GM12878 (cell line): Measurements from ENCODE around the gene MARCHF10. TPM values are rescaled to one million over a fixed set of nuclear protein-coding genes. Genes with fewer than 3 reads are reported as not detected.

Source experiments
- ATAC-seq: fragments of 200-7000 bp; cut with Tn5 transposase; 3 replicates; pipeline ENCODE4 v1.9.1; 2020; ENCODE audit warnings: mild to moderate bottlenecking, moderate library complexity
- BruUV-seq: library from RNA; stranded (reverse); fragments of 400-500 nt; replicated peaks from 2 replicates; lab custom pipeline; 2021; lab: Mats Ljungman, UMichigan
- CTCF ChIA-PET: fragments of 300-600 bp; sonication (Branson Sonifier 250); formaldehyde crosslinking; extraction: SDS; loops from one replicate; lab custom pipeline; 2021; ENCODE audit warnings: inconsistent platforms; lab: Yijun Ruan, JAX
- POLR2A ChIA-PET: fragments of 350-600 bp; formaldehyde crosslinking; extraction: SDS; loops from one replicate; lab custom pipeline; 2021; ENCODE audit warnings: inconsistent platforms; lab: Charles Lee
- RAD21 ChIA-PET: fragments of 300-600 bp; sonication (Branson Sonifier 250); formaldehyde crosslinking; loops from one replicate; lab custom pipeline; 2023; ENCODE audit warnings: antibody characterized with exemption; ENCODE audit not compliant: unreplicated experiment; lab: Charles Lee
- SMC1A ChIA-PET: fragments of 300-600 bp; sonication (Branson Sonifier 250); formaldehyde crosslinking; loops from one replicate; lab custom pipeline; 2023; ENCODE audit not compliant: unreplicated experiment, uncharacterized antibody; lab: Charles Lee
- DNase-seq: peaks from one replicate; pipeline ENCODE4 v3.0.0-alpha.2; 2011; ENCODE audit warnings: low read depth, low spot score
- FAIRE-seq: peaks from 3 replicates; lab custom pipeline; 2011; peaks lifted over from hg19 to GRCh38; lab: Jason Lieb, UNC
- H2AFZ ChIP-seq: 2 replicates; pipeline ENCODE4 v1.6.0; 2011; ENCODE audit warnings: low read depth, low read length, control low read depth; ENCODE audit not compliant: control insufficient read depth
- H3K27ac ChIP-seq: 2 replicates; pipeline ENCODE4 v1.5.1; 2011; ENCODE audit warnings: control low read depth; ENCODE audit not compliant: control insufficient read depth, insufficient read depth
- H3K27me3 ChIP-seq, 2 experiments: replicated peaks in 1 of 2; 2 replicates each; pipeline versions ENCODE4 v1.6.0 to v1.6.1; 2011; ENCODE audit warnings: low read length in 1 of 2; ENCODE audit not compliant: control insufficient read depth in 2 of 2, insufficient read depth in 2 of 2
- H3K36me3 ChIP-seq, 2 experiments: 2 replicates each; pipeline ENCODE4 v1.5.1; 2011; ENCODE audit warnings: low read length in 1 of 2; ENCODE audit not compliant: control insufficient read depth in 2 of 2, insufficient read depth in 2 of 2
- H3K4me1 ChIP-seq: 2 replicates; pipeline ENCODE4 v1.6.1; 2011; ENCODE audit warnings: mild to moderate bottlenecking, low read length, moderate library complexity, mixed read lengths; ENCODE audit not compliant: control insufficient read depth, insufficient read depth
- H3K4me2 ChIP-seq: 2 replicates; pipeline ENCODE4 v1.6.0; 2011; ENCODE audit warnings: control low read depth; ENCODE audit not compliant: control insufficient read depth, insufficient read depth
- H3K4me3 ChIP-seq: fragments of 200-600 bp; sonication (generic); 2 replicates; pipeline ENCODE4 v1.5.1; 2016
- H3K79me2 ChIP-seq: 2 replicates; pipeline ENCODE4 v1.6.0; 2011; ENCODE audit warnings: low read length; ENCODE audit not compliant: control insufficient read depth, insufficient read depth
- H3K9ac ChIP-seq: 2 replicates; pipeline ENCODE4 v1.8.0; 2011; ENCODE audit warnings: low read length, control low read depth, mixed read lengths; ENCODE audit not compliant: control insufficient read depth, insufficient read depth
- H3K9me3 ChIP-seq: replicated peaks from 3 replicates; pipeline ENCODE4 v1.5.1; 2011; ENCODE audit warnings: mild to moderate bottlenecking, low read length; ENCODE audit not compliant: control insufficient read depth, insufficient read depth
- H4K20me1 ChIP-seq: 2 replicates; pipeline ENCODE4 v1.6.0; 2011; ENCODE audit not compliant: control insufficient read depth, insufficient read depth
- ETV6 ChIP-seq, 2 experiments: fragments of 450-650 bp in 1 of 2; IDR thresholded peaks in 1 of 2; conservative IDR thresholded peaks in 1 of 2; 2 replicates each; pipeline ENCODE4 v1.6.1; 2014; ENCODE audit warnings: antibody characterized with exemption in 1 of 2, borderline replicate concordance in 1 of 2, low read depth in 1 of 2, mild to moderate bottlenecking in 1 of 2, moderate library complexity in 1 of 2
- GATAD2B ChIP-seq: fragments of 450-650 bp; conservative IDR thresholded peaks from 2 replicates; pipeline ENCODE4 v1.6.1; 2017; ENCODE audit warnings: low read depth, mild to moderate bottlenecking, moderate library complexity
- KAT2A ChIP-seq: conservative IDR thresholded peaks from 2 replicates; pipeline ENCODE4 v1.6.1; 2011; ENCODE audit warnings: low read depth, low read length; ENCODE audit not compliant: control insufficient read depth
- NFXL1 ChIP-seq: fragments of 450-650 bp; IDR thresholded peaks from 2 replicates; pipeline ENCODE4 v1.6.1; 2017; ENCODE audit warnings: antibody characterized with exemption, mild to moderate bottlenecking, borderline replicate concordance
- POLR2AphosphoS5 ChIP-seq: IDR thresholded peaks from 2 replicates; pipeline ENCODE4 v1.6.1; 2011; ENCODE audit warnings: mild to moderate bottlenecking, low read length, inconsistent platforms
- SUPT20H ChIP-seq: IDR thresholded peaks from 2 replicates; pipeline ENCODE4 v1.6.1; 2011; ENCODE audit warnings: low read depth, mild to moderate bottlenecking, low read length, moderate library complexity, borderline replicate concordance; ENCODE audit not compliant: control insufficient read depth
- ZNF622 ChIP-seq: fragments of 450-650 bp; IDR thresholded peaks from 2 replicates; pipeline ENCODE4 v1.6.1; 2017; ENCODE audit warnings: mild to moderate bottlenecking, inconsistent platforms
- WGBS: methylation state at CpG from one replicate; pipeline ENCODE4 v1.1.6; 2016; ENCODE audit warnings: low lambda C conversion rate; ENCODE audit not compliant: insufficient replicate concordance, insufficient coverage; ENCODE audit errors: missing lambda C conversion rate; 5-methylcytosine and 5-hydroxymethylcytosine counted together
- in situ Hi-C: fragments of 300-500 bp; cut with MboI; formaldehyde crosslinking; loops from 9 replicates; pipeline ENCODE4 v1.14.3; 2018; ENCODE audit warnings: mixed read lengths
- intact Hi-C: fragments of 100-400 bp; cut with micrococcal nuclease; formaldehyde crosslinking; loops from one replicate; pipeline ENCODE4 v1.14.2; 2022; ENCODE audit not compliant: unreplicated experiment
- polyA plus RNA-seq, 11 experiments: library from polyadenylated mRNA; depleted of rRNA in 4 of 11; unstranded in 6 of 11; stranded (reverse) in 5 of 11; fragments of >200 nt; fragmentation: Nextera tagmentation in 4 of 11; fragmentation: Illumina TruSeq in 1 of 11; extraction: Ambion mirVana in 4 of 11; extraction: Trizol in 1 of 11; gene quantifications; 1 replicate in 1 of 11; 2 replicates in 10 of 11; pipeline versions ENCODE4 v1.2.1 to v1.2.3, GENCODE V29; 2011 to 2016; ENCODE audit warnings: inconsistent platforms in 2 of 11, missing spikeins in 2 of 11, low read depth in 1 of 11
- total RNA-seq, 4 experiments: library from RNA; depleted of rRNA in 3 of 4; stranded (reverse); fragments of >200 nt in 3 of 4; fragmentation: Illumina TruSeq in 1 of 4; extraction: Trizol in 1 of 4; gene quantifications; 2 replicates each; pipeline versions ENCODE4 v1.2.1 to v1.2.3, GENCODE V29; 2013 to 2021
- TF ChIP-seq, protein P1 (sequence below): IDR thresholded peaks from 2 replicates; pipeline ENCODE4 v1.6.1; 2012; ENCODE audit warnings: low read length, inconsistent platforms
- TF ChIP-seq, protein P2 (sequence below): IDR thresholded peaks from 2 replicates; pipeline ENCODE4 v1.6.1; 2011; ENCODE audit warnings: low read depth, mild to moderate bottlenecking, low read length, moderate library complexity, borderline replicate concordance; ENCODE audit errors: extremely low read depth
- TF ChIP-seq, protein P3 (sequence below): fragments of 450-650 bp; formaldehyde crosslinking; IDR thresholded peaks from 2 replicates; pipeline ENCODE4 v1.5.0; 2022; ENCODE audit warnings: mild to moderate bottlenecking, missing genetic modification characterization

The MARCHF10 gene
- total and polyA plus RNA-seq, 10 of the 15 experiments (the other 5 are each of a cell fraction or from before 2014, with no cell fraction given) = 0.11 to 0.24 TPM; not detected in 8

DNA sequence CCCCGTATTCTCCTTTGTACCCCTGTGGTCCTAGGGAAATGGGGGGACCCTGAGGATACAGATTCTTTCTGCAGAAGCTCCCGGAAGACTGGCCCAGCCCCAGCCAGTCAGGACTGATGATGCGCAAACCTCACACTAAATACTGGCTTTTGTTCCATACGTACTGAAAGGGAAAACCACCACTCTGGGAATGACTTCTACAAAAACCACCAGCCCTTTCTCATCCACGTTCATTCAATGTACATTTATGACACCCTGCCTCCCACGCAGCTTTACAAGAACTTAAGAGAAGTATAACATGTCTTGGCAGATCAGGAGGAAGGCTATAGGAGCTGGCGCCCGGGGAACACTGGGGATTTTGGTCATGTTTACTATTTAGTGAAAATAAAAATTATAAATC lies 70.6 kb downstream of the MARCHF10 start (continued):
- no peak for TF ChIP-seq ETV6 (conservative IDR thresholded peaks at IDR 0.05 in 1 of 2, IDR thresholded peaks at IDR 0.05 in 1 of 2; ENCODE audit: borderline replicate concordance in 1 of 2, low read depth in 1 of 2)

DNA sequence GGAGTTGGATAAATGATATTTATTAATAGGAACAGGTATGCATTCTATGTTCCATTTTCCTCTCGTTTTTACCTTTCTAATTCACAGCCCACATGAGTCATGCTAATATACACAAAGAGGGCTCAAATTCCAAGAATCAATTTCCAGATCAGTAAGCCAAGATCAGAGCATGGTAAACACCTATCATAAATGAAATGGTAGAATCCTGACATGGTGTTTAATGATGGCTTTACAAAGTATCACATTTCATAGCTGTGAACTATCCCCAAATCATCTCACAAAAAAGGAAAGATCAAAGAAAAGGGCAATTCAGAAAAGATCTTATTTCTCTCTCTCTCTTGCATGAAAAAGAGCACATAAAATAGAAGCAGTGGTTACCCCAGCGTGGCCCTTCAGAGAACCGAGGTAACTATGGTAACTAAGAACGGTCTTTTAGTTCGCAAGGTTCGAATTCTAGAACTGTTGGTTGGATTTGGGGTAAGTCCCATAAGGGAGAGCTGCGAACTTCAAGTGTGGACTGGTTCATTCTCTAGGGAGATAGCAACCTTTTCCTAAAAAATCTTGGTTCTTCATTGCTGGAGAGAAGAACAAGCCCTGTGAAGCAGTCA lies 73.0 kb downstream of the MARCHF10 start:
- WGBS = 43% methylated on average over 7 of the region's 7 CpGs
- no peak overlapping the region for H3K4me3 ChIP-seq
- no peaks in the 10 kb centered on the region for H3K36me3 ChIP-seq
- no peak for TF ChIP-seq ZNF622
- no peak for TF ChIP-seq SUPT20H
- TF ChIP-seq NFXL1 = no peak
- TF ChIP-seq, protein P1, sequence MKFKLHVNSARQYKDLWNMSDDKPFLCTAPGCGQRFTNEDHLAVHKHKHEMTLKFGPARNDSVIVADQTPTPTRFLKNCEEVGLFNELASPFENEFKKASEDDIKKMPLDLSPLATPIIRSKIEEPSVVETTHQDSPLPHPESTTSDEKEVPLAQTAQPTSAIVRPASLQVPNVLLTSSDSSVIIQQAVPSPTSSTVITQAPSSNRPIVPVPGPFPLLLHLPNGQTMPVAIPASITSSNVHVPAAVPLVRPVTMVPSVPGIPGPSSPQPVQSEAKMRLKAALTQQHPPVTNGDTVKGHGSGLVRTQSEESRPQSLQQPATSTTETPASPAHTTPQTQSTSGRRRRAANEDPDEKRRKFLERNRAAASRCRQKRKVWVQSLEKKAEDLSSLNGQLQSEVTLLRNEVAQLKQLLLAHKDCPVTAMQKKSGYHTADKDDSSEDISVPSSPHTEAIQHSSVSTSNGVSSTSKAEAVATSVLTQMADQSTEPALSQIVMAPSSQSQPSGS = no peak
- TF ChIP-seq, protein P2, sequence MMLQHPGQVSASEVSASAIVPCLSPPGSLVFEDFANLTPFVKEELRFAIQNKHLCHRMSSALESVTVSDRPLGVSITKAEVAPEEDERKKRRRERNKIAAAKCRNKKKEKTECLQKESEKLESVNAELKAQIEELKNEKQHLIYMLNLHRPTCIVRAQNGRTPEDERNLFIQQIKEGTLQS = no peak
- TF ChIP-seq, protein P3, sequence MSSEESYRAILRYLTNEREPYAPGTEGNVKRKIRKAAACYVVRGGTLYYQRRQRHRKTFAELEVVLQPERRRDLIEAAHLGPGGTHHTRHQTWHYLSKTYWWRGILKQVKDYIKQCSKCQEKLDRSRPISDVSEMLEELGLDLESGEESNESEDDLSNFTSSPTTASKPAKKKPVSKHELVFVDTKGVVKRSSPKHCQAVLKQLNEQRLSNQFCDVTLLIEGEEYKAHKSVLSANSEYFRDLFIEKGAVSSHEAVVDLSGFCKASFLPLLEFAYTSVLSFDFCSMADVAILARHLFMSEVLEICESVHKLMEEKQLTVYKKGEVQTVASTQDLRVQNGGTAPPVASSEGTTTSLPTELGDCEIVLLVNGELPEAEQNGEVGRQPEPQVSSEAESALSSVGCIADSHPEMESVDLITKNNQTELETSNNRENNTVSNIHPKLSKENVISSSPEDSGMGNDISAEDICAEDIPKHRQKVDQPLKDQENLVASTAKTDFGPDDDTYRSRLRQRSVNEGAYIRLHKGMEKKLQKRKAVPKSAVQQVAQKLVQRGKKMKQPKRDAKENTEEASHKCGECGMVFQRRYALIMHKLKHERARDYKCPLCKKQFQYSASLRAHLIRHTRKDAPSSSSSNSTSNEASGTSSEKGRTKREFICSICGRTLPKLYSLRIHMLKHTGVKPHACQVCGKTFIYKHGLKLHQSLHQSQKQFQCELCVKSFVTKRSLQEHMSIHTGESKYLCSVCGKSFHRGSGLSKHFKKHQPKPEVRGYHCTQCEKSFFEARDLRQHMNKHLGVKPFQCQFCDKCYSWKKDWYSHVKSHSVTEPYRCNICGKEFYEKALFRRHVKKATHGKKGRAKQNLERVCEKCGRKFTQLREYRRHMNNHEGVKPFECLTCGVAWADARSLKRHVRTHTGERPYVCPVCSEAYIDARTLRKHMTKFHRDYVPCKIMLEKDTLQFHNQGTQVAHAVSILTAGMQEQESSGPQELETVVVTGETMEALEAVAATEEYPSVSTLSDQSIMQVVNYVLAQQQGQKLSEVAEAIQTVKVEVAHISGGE (CRISPR knock-in tag) = no peak
- TF ChIP-seq KAT2A = no peak
- no peak for TF ChIP-seq GATAD2B
- no peak for TF ChIP-seq POLR2AphosphoS5
- no peak for TF ChIP-seq ETV6 (conservative IDR thresholded peaks at IDR 0.05 in 1 of 2, IDR thresholded peaks at IDR 0.05 in 1 of 2; ENCODE audit: borderline replicate concordance in 1 of 2, low read depth in 1 of 2)
- no peak overlapping the region for H3K9ac ChIP-seq
- DNase-seq = no peak
- H3K4me1 ChIP-seq = no peaks in the 10 kb centered on the region
- intact Hi-C loops (no loop called here), in situ Hi-C loops (no loop called here)
- no peaks in the 10 kb centered on the region for H3K27me3 ChIP-seq
- SMC1A ChIA-PET = no interaction called here
- CTCF ChIA-PET = no interaction called here
- no peak for ATAC-seq
- RAD21 ChIA-PET = no interaction called here
- H3K9me3 ChIP-seq = no peaks in the 10 kb centered on the region; the same call in 2 of the 3 replicates
- POLR2A ChIA-PET = no interaction called here
- FAIRE-seq = no peak
- no peak overlapping the region for H3K4me2 ChIP-seq
- no TSS peak for BruUV-seq
- H3K79me2 ChIP-seq = no peaks in the 10 kb centered on the region
- H4K20me1 ChIP-seq = no peaks in the 10 kb centered on the region
- H3K27ac ChIP-seq = no peak overlapping the region
- no peak overlapping the region for H2AFZ ChIP-seq
